ENCODE measurements around the gene KCTD19. TPM values are rescaled to one million over a fixed set of nuclear protein-coding genes. Genes with fewer than 3 reads are reported as not detected.

KCTD19 gene
- total RNA-seq, 1 experiment from 2014 or later = 3.8 TPM

DNA sequence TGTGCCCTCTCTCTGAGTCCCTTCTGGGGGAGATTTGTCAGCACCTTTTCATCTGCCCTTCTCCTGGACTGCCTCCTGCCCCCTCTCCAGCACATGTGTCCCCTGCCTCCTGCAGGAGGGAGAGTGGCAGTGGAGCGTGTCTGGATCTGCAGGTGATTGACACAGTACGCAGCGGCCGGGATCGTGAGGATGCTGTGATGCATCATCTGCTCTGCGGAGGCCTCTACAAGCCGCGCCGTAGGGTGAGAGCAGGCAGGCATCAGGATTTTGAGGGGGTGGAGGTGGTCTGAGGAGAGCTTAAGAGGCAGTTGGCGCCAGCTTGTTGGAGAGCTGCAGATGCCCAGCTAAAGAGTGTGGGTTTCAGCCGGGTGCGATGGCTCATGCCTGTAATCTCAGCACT lies 66.8 kb downstream of the KCTD19 start:
- no peak overlapping the region for H3K27ac Mint-ChIP-seq (ENCODE audit: unreplicated experiment)

DNA sequence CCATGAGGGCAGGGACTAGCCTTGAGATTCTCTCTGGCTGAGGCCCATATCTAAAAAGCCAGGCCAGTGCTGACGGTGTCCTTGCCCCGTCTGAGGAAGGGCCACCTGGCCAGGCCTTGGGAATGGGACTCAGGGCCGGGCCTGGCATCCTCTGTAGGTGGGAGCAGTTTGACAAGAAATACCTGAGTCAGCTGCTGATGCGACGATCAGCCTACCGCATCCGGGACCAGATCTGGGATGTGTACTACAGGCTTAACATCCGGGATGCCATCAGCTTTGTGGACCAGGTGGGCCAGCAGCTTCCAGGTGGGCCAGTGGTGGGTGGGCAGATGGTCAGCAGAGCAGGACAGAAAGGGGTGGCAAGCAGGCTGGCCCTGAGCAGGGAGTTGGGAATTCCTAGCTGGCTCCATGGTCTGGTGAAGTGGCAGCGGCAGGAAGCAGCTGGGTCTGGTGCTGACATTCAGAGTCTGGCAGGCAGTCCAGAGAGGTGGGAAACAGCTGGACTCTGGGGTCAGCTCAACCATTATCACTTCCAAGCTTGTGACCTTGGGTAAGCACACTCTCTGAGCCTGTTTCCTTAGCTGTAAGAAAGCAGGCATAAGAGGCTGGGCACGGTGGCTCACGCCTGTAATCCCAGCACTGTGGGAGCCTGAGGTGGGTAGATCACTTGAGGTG lies 68.2 kb downstream of the KCTD19 start:
- no peaks in the 10 kb centered on the region for H3K9me3 Mint-ChIP-seq (ENCODE audit: low read depth, unreplicated experiment)
- CTCF ChIA-PET = interaction anchor here (0.6 kb wide), 1 partner anchor 12 kb away, joined by 3 read pairs; no protein-coding TSS in a partner anchor
- no peak overlapping the region for H3K27ac Mint-ChIP-seq (ENCODE audit: unreplicated experiment)

More for the DNA sequence above, 66.8 kb downstream of the KCTD19 start:
- no peak for DNase-seq
- Mint-ChIP-seq H3K27me3 (ENCODE audit: unreplicated experiment) (peaks cover 42% of the 10 kb centered on the region), H3K9me3 (ENCODE audit: low read depth, unreplicated experiment) (no peaks in the 10 kb centered on the region), H3K4me1 (ENCODE audit: low read depth, unreplicated experiment) (peaks cover 8% of the 10 kb centered on the region), H3K36me3 (ENCODE audit: insufficient read depth, unreplicated experiment) (peaks cover 4% of the 10 kb centered on the region), H3K4me3 (ENCODE audit: low read depth, unreplicated experiment) (no peak overlapping the region)
- intact Hi-C loops (cut with micrococcal nuclease; ENCODE audit: unreplicated experiment) = loop anchor here (2.0 to 5.0 kb wide), 3 partner anchors 79 to 158 kb away; partner anchors contain the start of gene ZDHHC1
- CTCF ChIA-PET = interaction anchor here (0.9 to 1.8 kb wide), 9 partner anchors 11 to 255 kb away, joined by 3 to 68 read pairs (median 7); partner anchors contain the start of gene SLC9A5
- no TSS peak for BruUV-seq (replicated peaks)
- TF ChIP-seq, protein P1, sequence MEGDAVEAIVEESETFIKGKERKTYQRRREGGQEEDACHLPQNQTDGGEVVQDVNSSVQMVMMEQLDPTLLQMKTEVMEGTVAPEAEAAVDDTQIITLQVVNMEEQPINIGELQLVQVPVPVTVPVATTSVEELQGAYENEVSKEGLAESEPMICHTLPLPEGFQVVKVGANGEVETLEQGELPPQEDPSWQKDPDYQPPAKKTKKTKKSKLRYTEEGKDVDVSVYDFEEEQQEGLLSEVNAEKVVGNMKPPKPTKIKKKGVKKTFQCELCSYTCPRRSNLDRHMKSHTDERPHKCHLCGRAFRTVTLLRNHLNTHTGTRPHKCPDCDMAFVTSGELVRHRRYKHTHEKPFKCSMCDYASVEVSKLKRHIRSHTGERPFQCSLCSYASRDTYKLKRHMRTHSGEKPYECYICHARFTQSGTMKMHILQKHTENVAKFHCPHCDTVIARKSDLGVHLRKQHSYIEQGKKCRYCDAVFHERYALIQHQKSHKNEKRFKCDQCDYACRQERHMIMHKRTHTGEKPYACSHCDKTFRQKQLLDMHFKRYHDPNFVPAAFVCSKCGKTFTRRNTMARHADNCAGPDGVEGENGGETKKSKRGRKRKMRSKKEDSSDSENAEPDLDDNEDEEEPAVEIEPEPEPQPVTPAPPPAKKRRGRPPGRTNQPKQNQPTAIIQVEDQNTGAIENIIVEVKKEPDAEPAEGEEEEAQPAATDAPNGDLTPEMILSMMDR (IDR thresholded peaks at IDR 0.05; ENCODE audit: unreplicated experiment) = no peak

DNA sequence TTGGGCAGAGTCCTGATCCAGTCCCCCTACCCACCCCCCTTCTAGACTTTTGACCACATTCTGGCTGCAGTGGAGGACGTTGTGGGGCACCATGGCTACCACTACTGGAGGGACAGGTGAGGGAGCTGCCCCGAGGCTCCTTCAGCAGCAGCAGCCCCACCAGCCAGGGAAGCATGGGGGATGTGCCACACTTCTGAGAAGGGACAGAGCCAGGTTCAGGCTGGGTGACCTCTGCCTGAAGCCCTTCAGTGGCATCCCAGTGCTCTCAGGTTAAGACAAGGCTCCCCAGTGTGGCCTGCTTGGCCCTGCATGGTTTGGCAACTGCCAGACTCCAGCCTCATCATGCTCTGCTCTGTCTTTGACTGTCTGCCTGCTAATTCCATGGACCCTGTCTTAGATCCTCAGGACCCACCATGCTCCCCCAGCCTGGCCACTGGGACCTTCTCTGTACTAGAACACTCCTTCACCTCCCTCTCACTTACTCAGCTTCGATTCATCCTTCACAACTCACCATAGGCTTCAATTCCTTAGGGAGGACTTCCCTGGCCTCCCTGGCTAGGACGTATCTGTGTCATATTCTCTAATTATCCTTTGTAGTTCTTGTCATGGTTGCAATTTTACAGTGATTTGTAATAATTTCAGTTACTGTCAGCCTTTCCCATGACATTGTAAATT lies 68.9 kb downstream of the KCTD19 start:
- BruUV-seq (replicated peaks) = no TSS peak
- H3K36me3 Mint-ChIP-seq (ENCODE audit: insufficient read depth, unreplicated experiment) = peaks cover 7% of the 10 kb centered on the region
- peaks cover 29% of the 10 kb centered on the region for H3K27me3 Mint-ChIP-seq (ENCODE audit: unreplicated experiment)
- H3K27ac Mint-ChIP-seq (ENCODE audit: unreplicated experiment) = no peak overlapping the region
- no peaks in the 10 kb centered on the region for H3K9me3 Mint-ChIP-seq (ENCODE audit: low read depth, unreplicated experiment)
- no peak for DNase-seq
- no peak overlapping the region for H3K4me3 Mint-ChIP-seq (ENCODE audit: low read depth, unreplicated experiment)
- CTCF ChIA-PET = no interaction called here
- intact Hi-C loops (cut with micrococcal nuclease; ENCODE audit: unreplicated experiment) = no loop called here
- H3K4me1 Mint-ChIP-seq (ENCODE audit: low read depth, unreplicated experiment) = peaks cover 8% of the 10 kb centered on the region
- TF ChIP-seq, protein P1 (IDR thresholded peaks at IDR 0.05; ENCODE audit: unreplicated experiment) = no peak

More for the DNA sequence above, 68.2 kb downstream of the KCTD19 start:
- peaks cover 4% of the 10 kb centered on the region for H3K36me3 Mint-ChIP-seq (ENCODE audit: insufficient read depth, unreplicated experiment)
- H3K4me3 Mint-ChIP-seq (ENCODE audit: low read depth, unreplicated experiment) = no peak overlapping the region
- intact Hi-C loops (cut with micrococcal nuclease; ENCODE audit: unreplicated experiment) = no loop called here
- no TSS peak for BruUV-seq (replicated peaks)
- H3K27me3 Mint-ChIP-seq (ENCODE audit: unreplicated experiment) = peaks cover 36% of the 10 kb centered on the region
- DNase-seq = no peak
- TF ChIP-seq, protein P1 (IDR thresholded peaks at IDR 0.05; ENCODE audit: unreplicated experiment) = no peak
- peaks cover 8% of the 10 kb centered on the region for H3K4me1 Mint-ChIP-seq (ENCODE audit: low read depth, unreplicated experiment)

DNA sequence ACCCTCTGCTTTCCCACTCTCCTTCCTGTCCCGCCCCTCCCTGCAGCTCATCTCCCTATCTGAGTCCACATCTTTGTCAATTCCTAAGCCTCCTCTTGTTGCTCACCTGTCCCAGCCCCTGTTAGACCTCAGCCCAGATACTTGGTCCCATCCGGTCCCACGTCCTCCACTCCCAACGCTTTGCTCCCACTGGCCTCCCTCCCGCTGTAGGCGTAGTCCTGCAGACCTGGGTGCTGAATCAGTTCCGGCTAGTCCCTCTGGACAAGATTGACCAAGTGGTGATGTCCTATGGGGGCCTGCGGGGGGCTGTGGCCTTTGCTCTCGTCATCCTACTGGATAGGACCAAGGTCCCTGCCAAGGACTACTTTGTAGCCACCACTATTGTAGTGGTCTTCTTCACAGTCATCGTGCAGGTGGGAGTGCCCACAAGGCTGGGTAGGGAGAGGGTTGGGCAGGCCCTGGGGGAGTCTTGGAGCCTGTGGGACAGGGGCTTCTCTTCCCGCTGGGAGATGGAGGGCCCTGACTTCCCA lies 69.8 kb downstream of the KCTD19 start:
- CTCF ChIA-PET = no interaction called here
- peaks cover 8% of the 10 kb centered on the region for H3K4me1 Mint-ChIP-seq (ENCODE audit: low read depth, unreplicated experiment)
- no peak for DNase-seq
- H3K36me3 Mint-ChIP-seq (ENCODE audit: insufficient read depth, unreplicated experiment) = peaks cover 10% of the 10 kb centered on the region
- intact Hi-C loops (cut with micrococcal nuclease; ENCODE audit: unreplicated experiment) = no loop called here
- H3K4me3 Mint-ChIP-seq (ENCODE audit: low read depth, unreplicated experiment) = no peak overlapping the region
- H3K27ac Mint-ChIP-seq (ENCODE audit: unreplicated experiment) = no peak overlapping the region
- TF ChIP-seq, protein P1 (IDR thresholded peaks at IDR 0.05; ENCODE audit: unreplicated experiment) = no peak
- no peaks in the 10 kb centered on the region for H3K9me3 Mint-ChIP-seq (ENCODE audit: low read depth, unreplicated experiment)
- H3K27me3 Mint-ChIP-seq (ENCODE audit: unreplicated experiment) = peaks cover 23% of the 10 kb centered on the region
- BruUV-seq (replicated peaks) = no TSS peak

Measured in Calu3 (cell line).